ENCODE results near the gene OR51G1.
"Not testable (repeated sequence)": the region's sequence is repeated elsewhere in the genome, so short reads cannot be mapped to it uniquely, and the experiment has no call there.

The OR51G1 gene

GRCh38 chr11:4924239-4924638 is at the start of gene OR51G1:
TSS of gene OR51G1 (minus strand) at chr11:4924339. CDS start at chr11:4924339, 0 bp downstream.
- no peak for DNase-seq

GRCh38 chr11:4962816-4963215 is 38.7 kb upstream of the OR51G1 start:
- no peak for DNase-seq

GRCh38 chr11:4960877-4961276 is 36.7 kb upstream of the OR51G1 start:
- no peak for DNase-seq

- no peak for DNase-seq
Observed at GRCh38 chr11:4957396-4957795, 33.3 kb upstream of the OR51G1 start.

GRCh38 chr11:4955613-4956012 is 31.5 kb upstream of the OR51G1 start, which contains the start of gene OR51A2:
TSS of gene OR51A2 (minus strand) at chr11:4955713. CDS start at chr11:4955713, 0 bp downstream.
- DNase-seq, result not testable (repeated sequence)

- no peak for DNase-seq
Observed at GRCh38 chr11:4947505-4947904, 23.4 kb upstream of the OR51G1 start, which contains the start of gene OR51A4. TSS of gene OR51A4 (minus strand) at chr11:4947605. CDS start at chr11:4947100, 505 bp downstream.

GRCh38 chr11:4936745-4937144 is 12.6 kb upstream of the OR51G1 start:
- DNase-seq, result no peak

- no peak for DNase-seq
Observed at GRCh38 chr11:4932751-4933150, 8.6 kb upstream of the OR51G1 start.

GRCh38 chr11:4926608-4927007 is 2.5 kb upstream of the OR51G1 start:
- no peak for DNase-seq

GRCh38 chr11:4922304-4922703 is 1.8 kb downstream of the OR51G1 start:
- no peak for DNase-seq

- no peak for DNase-seq
Observed at GRCh38 chr11:4921796-4922195, 2.3 kb downstream of the OR51G1 start.

GRCh38 chr11:4919250-4919649 is 4.9 kb downstream of the OR51G1 start, which contains the start of gene OR51G2:
TSS of gene OR51G2 (minus strand) at chr11:4919350. CDS start at chr11:4915663, 3,687 bp downstream.
- DNase-seq, result no peak

GRCh38 chr11:4916581-4916980 is 7.6 kb downstream of the OR51G1 start:
- DNase-seq, result no peak

- no peak for DNase-seq
Observed at GRCh38 chr11:4903484-4903883, 20.7 kb downstream of the OR51G1 start, which contains the start of gene OR51A7. TSS of gene OR51A7 (plus strand) at chr11:4903783. CDS start at chr11:4907370, 3,587 bp downstream.

- no peak for DNase-seq
Observed at GRCh38 chr11:4891996-4892640, 32.0 kb downstream of the OR51G1 start.

GRCh38 chr11:4890279-4890678 is 33.9 kb downstream of the OR51G1 start:
- DNase-seq, result no peak

- no peak for DNase-seq
Observed at GRCh38 chr11:4887591-4887990, 36.5 kb downstream of the OR51G1 start.

GRCh38 chr11:4886186-4886585 is 38.0 kb downstream of the OR51G1 start:
- DNase-seq, result no peak

GRCh38 chr11:4884361-4884760 is 39.8 kb downstream of the OR51G1 start:
- no peak for DNase-seq

- DNase-seq, result no peak
Observed at GRCh38 chr11:4882543-4882942, 41.6 kb downstream of the OR51G1 start.

GRCh38 chr11:4881860-4882500 is 42.2 kb downstream of the OR51G1 start, which contains the start of gene OR51T1:
TSS of gene OR51T1 (plus strand) at chr11:4881900. CDS start at chr11:4881900, 0 bp downstream.
- no peak for DNase-seq

GRCh38 chr11:4881188-4881587 is 43.0 kb downstream of the OR51G1 start:
- no peak for DNase-seq
